ENCODE data around the gene C1orf21. TPM values are rescaled to one million over a fixed set of nuclear protein-coding genes. Genes with fewer than 3 reads are reported as not detected.

C1orf21 gene
- total RNA-seq, 1 experiment from 2014 or later: 28.5 TPM

GRCh38 chr1:184644771-184645170, 257.9 kb downstream of the C1orf21 start:
- H3K27ac Mint-ChIP-seq: no peak overlapping the region
- CTCF ChIA-PET: interaction anchor here (1.0 kb wide), 1 partner anchor 19 kb away, joined by 3 read pairs; no protein-coding TSS in a partner anchor

GRCh38 chr1:184646178-184646701, 259.4 kb downstream of the C1orf21 start:
- POLR2A ChIA-PET: no interaction called here
- Mint-ChIP-seq H3K27ac (no peak overlapping the region), H3K36me3 (no peaks in the 10 kb centered on the region), H3K4me3 (no peak overlapping the region), H3K27me3 (ENCODE audit: low read depth) (peaks cover 6% of the 10 kb centered on the region), H3K9me3 (peaks cover 18% of the 10 kb centered on the region), H3K4me1 (no peaks in the 10 kb centered on the region)
- CTCF ChIA-PET: interaction anchor here (0.5 to 1.4 kb wide), 2 partner anchors 18 to 1212 kb away, joined by 3 to 4 read pairs; no protein-coding TSS in a partner anchor
- ATAC-seq: no peak
- TF ChIP-seq NR1H2 (CRISPR knock-in tag; IDR thresholded peaks at IDR 0.05): no peak
- TF ChIP-seq USF1 (CRISPR knock-in tag; IDR thresholded peaks at IDR 0.05): no peak
- TF ChIP-seq SMAD3 (CRISPR knock-in tag; IDR thresholded peaks at IDR 0.05; ENCODE audit: borderline replicate concordance): no peak
- no peak for TF ChIP-seq MAX (CRISPR knock-in tag; IDR thresholded peaks at IDR 0.05)
- no peak for TF ChIP-seq TEAD1 (CRISPR knock-in tag; IDR thresholded peaks at IDR 0.05)
- TF ChIP-seq, protein P1, sequence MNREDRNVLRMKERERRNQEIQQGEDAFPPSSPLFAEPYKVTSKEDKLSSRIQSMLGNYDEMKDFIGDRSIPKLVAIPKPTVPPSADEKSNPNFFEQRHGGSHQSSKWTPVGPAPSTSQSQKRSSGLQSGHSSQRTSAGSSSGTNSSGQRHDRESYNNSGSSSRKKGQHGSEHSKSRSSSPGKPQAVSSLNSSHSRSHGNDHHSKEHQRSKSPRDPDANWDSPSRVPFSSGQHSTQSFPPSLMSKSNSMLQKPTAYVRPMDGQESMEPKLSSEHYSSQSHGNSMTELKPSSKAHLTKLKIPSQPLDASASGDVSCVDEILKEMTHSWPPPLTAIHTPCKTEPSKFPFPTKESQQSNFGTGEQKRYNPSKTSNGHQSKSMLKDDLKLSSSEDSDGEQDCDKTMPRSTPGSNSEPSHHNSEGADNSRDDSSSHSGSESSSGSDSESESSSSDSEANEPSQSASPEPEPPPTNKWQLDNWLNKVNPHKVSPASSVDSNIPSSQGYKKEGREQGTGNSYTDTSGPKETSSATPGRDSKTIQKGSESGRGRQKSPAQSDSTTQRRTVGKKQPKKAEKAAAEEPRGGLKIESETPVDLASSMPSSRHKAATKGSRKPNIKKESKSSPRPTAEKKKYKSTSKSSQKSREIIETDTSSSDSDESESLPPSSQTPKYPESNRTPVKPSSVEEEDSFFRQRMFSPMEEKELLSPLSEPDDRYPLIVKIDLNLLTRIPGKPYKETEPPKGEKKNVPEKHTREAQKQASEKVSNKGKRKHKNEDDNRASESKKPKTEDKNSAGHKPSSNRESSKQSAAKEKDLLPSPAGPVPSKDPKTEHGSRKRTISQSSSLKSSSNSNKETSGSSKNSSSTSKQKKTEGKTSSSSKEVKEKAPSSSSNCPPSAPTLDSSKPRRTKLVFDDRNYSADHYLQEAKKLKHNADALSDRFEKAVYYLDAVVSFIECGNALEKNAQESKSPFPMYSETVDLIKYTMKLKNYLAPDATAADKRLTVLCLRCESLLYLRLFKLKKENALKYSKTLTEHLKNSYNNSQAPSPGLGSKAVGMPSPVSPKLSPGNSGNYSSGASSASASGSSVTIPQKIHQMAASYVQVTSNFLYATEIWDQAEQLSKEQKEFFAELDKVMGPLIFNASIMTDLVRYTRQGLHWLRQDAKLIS (CRISPR knock-in tag; IDR thresholded peaks at IDR 0.05; ENCODE audit: borderline replicate concordance): no peak
- no peak for TF ChIP-seq FOXP1 (CRISPR knock-in tag; IDR thresholded peaks at IDR 0.05; ENCODE audit: borderline replicate concordance)
- TF ChIP-seq SP1 (CRISPR knock-in tag; conservative IDR thresholded peaks at IDR 0.05): no peak
- TF ChIP-seq ZNF425 (CRISPR knock-in tag; conservative IDR thresholded peaks at IDR 0.05): no peak
- no peak for TF ChIP-seq ERG (CRISPR knock-in tag; IDR thresholded peaks at IDR 0.05)
- TF ChIP-seq PREB (CRISPR knock-in tag; IDR thresholded peaks at IDR 0.05; ENCODE audit: borderline replicate concordance): no peak
- no peak for TF ChIP-seq IRF2 (CRISPR knock-in tag; IDR thresholded peaks at IDR 0.05; ENCODE audit: borderline replicate concordance, low read depth)
- no peak for TF ChIP-seq CTCF (IDR thresholded peaks at IDR 0.05)
- no peak for TF ChIP-seq NFYB (CRISPR knock-in tag; conservative IDR thresholded peaks at IDR 0.05; ENCODE audit: low read depth)
- no peak for TF ChIP-seq ARID4B (CRISPR knock-in tag; IDR thresholded peaks at IDR 0.05; ENCODE audit: borderline replicate concordance)
- no peak for DNase-seq (ENCODE audit: low spot score)

More at GRCh38 chr1:184644771-184645170, 257.9 kb downstream of the C1orf21 start:
- peaks cover under 1% of the 10 kb centered on the region for H3K27me3 Mint-ChIP-seq (ENCODE audit: low read depth)
- no peak overlapping the region for H3K4me3 Mint-ChIP-seq
- ATAC-seq (no peak), DNase-seq (ENCODE audit: low spot score) (no peak)
- peaks cover 14% of the 10 kb centered on the region for H3K9me3 Mint-ChIP-seq
- POLR2A ChIA-PET: no interaction called here
- TF ChIP-seq, protein P2, sequence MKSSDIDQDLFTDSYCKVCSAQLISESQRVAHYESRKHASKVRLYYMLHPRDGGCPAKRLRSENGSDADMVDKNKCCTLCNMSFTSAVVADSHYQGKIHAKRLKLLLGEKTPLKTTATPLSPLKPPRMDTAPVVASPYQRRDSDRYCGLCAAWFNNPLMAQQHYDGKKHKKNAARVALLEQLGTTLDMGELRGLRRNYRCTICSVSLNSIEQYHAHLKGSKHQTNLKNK (CRISPR knock-in tag; IDR thresholded peaks at IDR 0.05): no peak
- H3K4me1 Mint-ChIP-seq: no peaks in the 10 kb centered on the region
- no peaks in the 10 kb centered on the region for H3K36me3 Mint-ChIP-seq

Data from WTC11 (cell line).